ENCODE results near the gene MS4A2.

- TF ChIP-seq CTCF (conservative IDR thresholded peaks at IDR 0.05) (no peak), ZFX (IDR thresholded peaks at IDR 0.05) (no peak)
These were observed 39.9 kb downstream of the MS4A2 start for GRCh38 chr11:60128376-60128775.

Data from C4-2B (cell line).